Spleen (tissue), 3 donors: ENCODE data around the gene JAKMIP1.

ENCODE experiments used
- POLR2A ChIP-seq, 3 donors: fragments of 450-650 bp; IDR thresholded peaks; one replicate each; pipeline ENCODE4 v1.5.1; 2017; ENCODE audit warnings: antibody characterized with exemption in 3 of 3, mild to moderate bottlenecking in 1 of 3
- POLR2AphosphoS5 ChIP-seq, 3 donors: sonication (generic); formaldehyde crosslinking; IDR thresholded peaks; one replicate each; pipeline ENCODE4 v1.5.1; 2017; ENCODE audit warnings: antibody characterized with exemption in 3 of 3

GRCh38 chr4:6196324-6196723 lies 4.0 kb downstream of the JAKMIP1 start:
- TF ChIP-seq POLR2A (IDR thresholded peaks at IDR 0.05) = no peak
- no peak for TF ChIP-seq POLR2AphosphoS5 (IDR thresholded peaks at IDR 0.05)
